Astrocyte (in vitro differentiated cells and primary cell): ENCODE results near the gene ASIC4.

ENCODE experiments used
- EZH2 ChIP-seq: IDR thresholded peaks from 2 replicates; pipeline ENCODE4 v1.6.1; 2012; ENCODE audit warnings: mild to moderate bottlenecking, low read length, inconsistent platforms; ENCODE audit not compliant: insufficient read depth
- TF ChIP-seq, protein P1 (sequence below): IDR thresholded peaks from 2 replicates; pipeline ENCODE4 v1.5.1; 2011; ENCODE audit warnings: low read depth, mild to moderate bottlenecking, inconsistent platforms, low read length, moderate library complexity; ENCODE audit not compliant: insufficient read depth

DNA sequence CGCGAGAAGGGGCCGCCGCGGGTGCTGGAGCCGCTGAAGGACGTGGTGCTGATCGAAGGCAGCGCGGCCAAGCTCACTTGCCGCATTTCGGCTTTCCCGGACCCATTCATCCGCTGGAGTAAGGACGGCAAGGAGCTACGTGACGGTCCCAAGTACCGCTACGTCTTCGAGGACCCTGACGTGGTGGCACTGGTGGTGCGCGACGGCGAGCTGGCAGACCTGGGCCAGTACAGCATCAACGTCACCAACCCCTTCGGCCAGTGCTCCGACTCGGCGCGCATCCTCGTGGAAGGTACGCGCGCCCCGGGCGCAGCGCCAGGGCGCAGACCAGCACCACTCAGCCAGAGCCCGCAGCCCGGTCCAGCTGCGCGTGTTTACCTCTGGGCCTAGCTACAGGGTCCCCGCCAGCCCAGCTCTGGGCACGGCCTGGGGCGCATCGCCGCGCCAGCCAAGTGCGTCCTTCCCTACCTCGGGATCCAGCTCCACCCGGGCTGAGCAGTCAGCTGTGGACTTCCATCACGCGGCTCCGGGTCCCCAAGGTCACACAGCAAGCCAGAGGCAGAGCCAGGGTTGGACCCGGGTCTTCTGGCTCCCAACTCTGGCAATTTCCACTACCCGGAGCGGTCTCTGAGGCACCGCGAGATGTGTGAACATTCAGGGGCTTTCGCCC is 17.3 kb upstream of the ASIC4 start:
- TF ChIP-seq, protein P1, sequence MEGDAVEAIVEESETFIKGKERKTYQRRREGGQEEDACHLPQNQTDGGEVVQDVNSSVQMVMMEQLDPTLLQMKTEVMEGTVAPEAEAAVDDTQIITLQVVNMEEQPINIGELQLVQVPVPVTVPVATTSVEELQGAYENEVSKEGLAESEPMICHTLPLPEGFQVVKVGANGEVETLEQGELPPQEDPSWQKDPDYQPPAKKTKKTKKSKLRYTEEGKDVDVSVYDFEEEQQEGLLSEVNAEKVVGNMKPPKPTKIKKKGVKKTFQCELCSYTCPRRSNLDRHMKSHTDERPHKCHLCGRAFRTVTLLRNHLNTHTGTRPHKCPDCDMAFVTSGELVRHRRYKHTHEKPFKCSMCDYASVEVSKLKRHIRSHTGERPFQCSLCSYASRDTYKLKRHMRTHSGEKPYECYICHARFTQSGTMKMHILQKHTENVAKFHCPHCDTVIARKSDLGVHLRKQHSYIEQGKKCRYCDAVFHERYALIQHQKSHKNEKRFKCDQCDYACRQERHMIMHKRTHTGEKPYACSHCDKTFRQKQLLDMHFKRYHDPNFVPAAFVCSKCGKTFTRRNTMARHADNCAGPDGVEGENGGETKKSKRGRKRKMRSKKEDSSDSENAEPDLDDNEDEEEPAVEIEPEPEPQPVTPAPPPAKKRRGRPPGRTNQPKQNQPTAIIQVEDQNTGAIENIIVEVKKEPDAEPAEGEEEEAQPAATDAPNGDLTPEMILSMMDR = no peak
- TF ChIP-seq EZH2 = no peak
